A673 (cell line): ENCODE measurements around the gene RPL39. TPM values are rescaled to one million over a fixed set of nuclear protein-coding genes. Genes with fewer than 3 reads are reported as not detected.
A peak's percentile ranks its signal among the peaks of the same experiment; 100 is the strongest.
"Not testable (repeated sequence)": the region's sequence is repeated elsewhere in the genome, so short reads cannot be mapped to it uniquely, and the experiment has no call there.

ENCODE experiments used
- BruUV-seq: library from RNA; stranded (reverse); fragments of 400-500 nt; replicated peaks from 2 replicates; lab custom pipeline; 2021; lab: Mats Ljungman, UMichigan
- CTCF ChIA-PET: fragments of 300-600 bp; sonication (Branson Sonifier 250); formaldehyde crosslinking; loops from one replicate; lab custom pipeline; 2022; ENCODE audit warnings: antibody characterized with exemption; lab: Charles Lee
- POLR2A ChIA-PET: fragments of 300-600 bp; sonication (Branson Sonifier 250); formaldehyde crosslinking; loops from one replicate; lab custom pipeline; 2022; ENCODE audit warnings: antibody characterized with exemption; ENCODE audit not compliant: low non-redundant PET; lab: Charles Lee
- DNase-seq: peaks from one replicate; pipeline ENCODE4 v3.0.0-alpha.2; 2015; ENCODE audit warnings: low spot score
- H3K27ac ChIP-seq: fragments of 200-600 bp; sonication (generic); 2 replicates; pipeline ENCODE4 v1.5.1; 2016; ENCODE audit warnings: mixed run types, low read depth, mild to moderate bottlenecking, mixed read lengths, antibody characterized with exemption, low read length; ENCODE audit not compliant: poor library complexity, severe bottlenecking
- H3K27me3 ChIP-seq: fragments of 200-600 bp; sonication (generic); replicated peaks from 2 replicates; pipeline ENCODE4 v1.6.1; 2017; ENCODE audit warnings: mixed run types, low read depth, mild to moderate bottlenecking, mixed read lengths, antibody characterized with exemption, low read length; ENCODE audit not compliant: insufficient read depth, poor library complexity
- H3K36me3 ChIP-seq: fragments of 200-600 bp; sonication (generic); 2 replicates; pipeline ENCODE4 v1.6.1; 2016; ENCODE audit warnings: mixed run types, mild to moderate bottlenecking, mixed read lengths, antibody characterized with exemption, low read length; ENCODE audit not compliant: insufficient read depth, poor library complexity, severe bottlenecking
- H3K4me1 ChIP-seq: fragments of 200-600 bp; sonication (generic); 2 replicates; pipeline ENCODE4 v1.6.1; 2017; ENCODE audit warnings: mixed run types, mild to moderate bottlenecking, mixed read lengths, antibody characterized with exemption, low read length; ENCODE audit not compliant: insufficient read depth, poor library complexity, severe bottlenecking
- H3K4me3 ChIP-seq: fragments of 200-600 bp; sonication (generic); 2 replicates; pipeline ENCODE4 v1.5.1; 2016; ENCODE audit warnings: low read depth, mixed run types, mild to moderate bottlenecking, mixed read lengths, low read length; ENCODE audit not compliant: poor library complexity, severe bottlenecking
- H3K9me3 ChIP-seq: fragments of 200-600 bp; sonication (generic); 2 replicates; pipeline ENCODE4 v1.6.1; 2016; ENCODE audit warnings: mixed run types, low read depth, mild to moderate bottlenecking, mixed read lengths, antibody characterized with exemption, low read length; ENCODE audit not compliant: poor library complexity, severe bottlenecking
- CTCF ChIP-seq: fragments of 300-800, 200-600 bp; sonication (generic); conservative IDR thresholded peaks from 2 replicates; pipeline ENCODE4 v1.5.1; 2017; ENCODE audit warnings: low read depth, mild to moderate bottlenecking, antibody characterized with exemption, low read length, moderate library complexity, mixed read lengths
- EZH2 ChIP-seq: fragments of 200-600 bp; sonication (generic); IDR thresholded peaks from 2 replicates; pipeline ENCODE4 v1.6.1; 2017; ENCODE audit warnings: borderline replicate concordance, low read depth, mild to moderate bottlenecking, mixed read lengths, antibody characterized with exemption, low read length; ENCODE audit not compliant: poor library complexity, severe bottlenecking
- intact Hi-C: fragments of 100-400 bp; cut with micrococcal nuclease; formaldehyde crosslinking; loops from one replicate; pipeline ENCODE4 v1.10.0; 2022; ENCODE audit not compliant: unreplicated experiment
- total RNA-seq: library from RNA; stranded (reverse); gene quantifications from 2 replicates; pipeline ENCODE4 v1.2.3, GENCODE V29; 2021

Gene RPL39
- total RNA-seq, 1 experiment from 2014 or later = 1,742 TPM

DNA sequence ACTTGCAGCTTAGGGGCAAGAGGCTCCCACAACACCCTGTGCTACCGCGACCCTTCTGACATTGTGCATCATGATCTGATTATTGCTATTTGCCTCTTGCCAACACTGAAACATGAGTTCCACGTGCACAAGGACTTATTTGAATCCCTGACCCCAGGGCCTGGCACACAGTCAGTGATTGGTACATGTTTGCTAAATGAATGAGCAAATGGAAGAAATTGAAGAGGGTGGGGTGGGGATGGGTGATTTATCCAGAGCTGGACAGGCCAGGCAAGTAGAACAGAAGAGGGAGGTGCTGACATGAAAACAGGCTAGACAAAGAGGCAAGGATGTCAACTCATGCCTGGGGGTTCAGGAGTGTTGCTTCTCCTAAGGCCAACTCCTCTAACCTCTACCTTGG lies 24.9 kb upstream of the RPL39 start:
- no peaks in the 10 kb centered on the region for H3K27me3 ChIP-seq
- ChIA-PET POLR2A (no interaction called here), CTCF (no interaction called here)
- H3K36me3 ChIP-seq = no peaks in the 10 kb centered on the region
- H3K4me1 ChIP-seq = no peaks in the 10 kb centered on the region
- no peaks in the 10 kb centered on the region for H3K9me3 ChIP-seq
- TF ChIP-seq CTCF = no peak
- no peak for TF ChIP-seq EZH2
- no peak for DNase-seq
- no peak overlapping the region for H3K27ac ChIP-seq
- no peak overlapping the region for H3K4me3 ChIP-seq
- BruUV-seq = no TSS peak
- intact Hi-C loops = no loop called here

DNA sequence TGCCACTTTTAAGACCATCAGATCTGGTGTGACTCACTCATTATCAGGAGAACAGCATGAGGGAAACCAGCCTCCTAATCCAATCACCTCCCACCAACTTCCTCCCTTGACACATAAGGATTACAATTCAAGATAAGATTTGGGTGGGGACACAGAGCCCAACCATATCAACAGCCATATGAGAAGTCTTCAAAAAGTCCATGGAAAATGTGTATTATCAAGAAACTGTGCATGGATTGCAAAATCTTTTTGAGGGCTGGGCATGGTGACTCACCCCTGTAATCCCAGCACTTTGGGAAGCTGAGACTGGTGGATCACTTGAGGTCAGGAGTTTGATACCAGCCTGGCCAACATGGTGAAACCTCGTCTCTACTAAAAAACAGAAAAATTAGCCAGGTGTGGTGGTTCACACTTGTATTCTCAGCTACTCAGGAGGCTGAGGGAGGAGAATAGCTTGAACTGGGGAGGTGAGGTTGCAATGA lies 17.8 kb upstream of the RPL39 start:
- no peaks in the 10 kb centered on the region for H3K27me3 ChIP-seq
- POLR2A ChIA-PET = no interaction called here
- peak; percentile 57 for DNase-seq
- BruUV-seq = no TSS peak
- intact Hi-C loops = no loop called here
- no peak overlapping the region for H3K27ac ChIP-seq
- no peaks in the 10 kb centered on the region for H3K4me1 ChIP-seq
- H3K9me3 ChIP-seq = no peaks in the 10 kb centered on the region
- no peaks in the 10 kb centered on the region for H3K36me3 ChIP-seq
- CTCF ChIA-PET = no interaction called here
- no peak for TF ChIP-seq CTCF
- TF ChIP-seq EZH2 = no peak
- no peak overlapping the region for H3K4me3 ChIP-seq

DNA sequence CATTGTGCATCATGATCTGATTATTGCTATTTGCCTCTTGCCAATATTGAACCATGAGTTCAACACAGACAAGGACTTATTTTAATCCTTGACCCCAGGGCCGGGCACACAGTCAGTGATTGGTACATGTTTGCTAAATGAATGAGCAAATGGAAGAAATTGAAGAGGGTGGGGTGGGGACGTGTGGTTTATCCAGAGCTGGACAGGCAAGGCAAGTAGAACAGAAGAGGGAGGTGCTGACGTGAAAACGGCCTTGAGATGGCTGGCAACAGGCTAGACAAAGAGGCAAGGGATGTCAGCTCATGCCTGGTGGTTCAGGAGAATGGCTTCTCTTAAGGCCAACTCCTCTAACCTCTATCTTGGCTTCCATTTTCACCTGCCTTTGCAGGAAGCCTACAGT lies 17.0 kb upstream of the RPL39 start:
- intact Hi-C loops, H3K4me1 ChIP-seq, H3K36me3 ChIP-seq, H3K9me3 ChIP-seq, DNase-seq, H3K27me3 ChIP-seq, POLR2A ChIA-PET, H3K4me3 ChIP-seq, CTCF ChIA-PET, BruUV-seq, H3K27ac ChIP-seq: not testable (repeated sequence)

DNA sequence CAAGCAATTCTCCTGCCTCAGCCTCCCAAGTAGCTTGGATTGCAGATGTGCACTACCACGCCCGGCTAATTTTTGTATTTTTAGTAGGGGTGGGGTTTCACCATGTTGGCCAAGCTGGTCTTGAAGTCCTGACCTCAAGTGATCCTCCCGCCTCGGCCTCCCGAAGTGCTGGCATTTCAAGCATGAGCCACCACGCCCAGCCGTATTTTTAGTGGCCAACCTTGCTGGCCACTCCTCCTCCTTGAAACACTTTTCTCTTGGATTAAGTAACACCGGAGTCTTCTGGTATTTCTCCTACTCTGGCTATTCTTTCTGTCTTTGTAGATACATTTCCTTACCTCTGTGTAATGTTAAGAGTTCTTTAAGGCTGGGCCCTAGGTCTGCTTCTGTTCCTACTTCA lies 11.1 kb upstream of the RPL39 start:
- no peaks in the 10 kb centered on the region for H3K27me3 ChIP-seq
- TF ChIP-seq CTCF (no peak), EZH2 (no peak)
- ChIA-PET CTCF (no interaction called here), POLR2A (no interaction called here)
- no peaks in the 10 kb centered on the region for H3K4me1 ChIP-seq
- no peak overlapping the region for H3K4me3 ChIP-seq
- no TSS peak for BruUV-seq
- DNase-seq = no peak
- H3K27ac ChIP-seq = no peak overlapping the region
- intact Hi-C loops = no loop called here
- no peaks in the 10 kb centered on the region for H3K36me3 ChIP-seq
- no peaks in the 10 kb centered on the region for H3K9me3 ChIP-seq
